Astrocyte (in vitro differentiated cells and primary cell): ENCODE measurements around the gene SIN3B. TPM values are rescaled to one million over a fixed set of nuclear protein-coding genes. Genes with fewer than 3 reads are reported as not detected.

Experiments used
- DNase-seq: peaks from one replicate; pipeline ENCODE4 v3.0.0-alpha.2; 2010; ENCODE audit warnings: low read depth
- FAIRE-seq: peaks from 2 replicates; lab custom pipeline; 2011; peaks lifted over from hg19 to GRCh38; lab: Jason Lieb, UNC
- H2AFZ ChIP-seq: 2 replicates; pipeline ENCODE4 v1.6.0; 2012; ENCODE audit warnings: low read depth, low read length, inconsistent platforms
- H3K27ac ChIP-seq: 2 replicates; pipeline ENCODE4 v1.5.1; 2011; ENCODE audit warnings: low read depth, low read length, inconsistent platforms
- H3K27me3 ChIP-seq: 2 replicates; pipeline ENCODE4 v1.6.0; 2011; ENCODE audit warnings: low read length, inconsistent platforms; ENCODE audit not compliant: insufficient read depth
- H3K36me3 ChIP-seq: 2 replicates; pipeline ENCODE4 v1.5.1; 2011; ENCODE audit warnings: low read length, inconsistent platforms; ENCODE audit not compliant: insufficient read depth
- H3K4me1 ChIP-seq: 2 replicates; pipeline ENCODE4 v1.5.1; 2011; ENCODE audit warnings: low read length, inconsistent platforms; ENCODE audit not compliant: insufficient read depth
- H3K4me2 ChIP-seq: 2 replicates; pipeline ENCODE4 v1.6.0; 2012; ENCODE audit warnings: low read length, inconsistent platforms
- H3K4me3 ChIP-seq: 2 replicates; pipeline ENCODE4 v1.5.1; 2011; ENCODE audit warnings: low read depth, mild to moderate bottlenecking, low read length, inconsistent platforms; ENCODE audit not compliant: insufficient read depth
- H3K79me2 ChIP-seq: 2 replicates; pipeline ENCODE4 v1.6.0; 2012; ENCODE audit warnings: mild to moderate bottlenecking, low read length, inconsistent platforms; ENCODE audit not compliant: insufficient read depth
- H3K9ac ChIP-seq: 2 replicates; pipeline ENCODE4 v1.6.0; 2012; ENCODE audit warnings: mild to moderate bottlenecking, low read length, inconsistent platforms
- H3K9me3 ChIP-seq: 2 replicates; pipeline ENCODE4 v1.5.1; 2012; ENCODE audit warnings: low read depth, mild to moderate bottlenecking, low read length, inconsistent platforms; ENCODE audit not compliant: insufficient read depth
- H4K20me1 ChIP-seq: 2 replicates; pipeline ENCODE4 v1.6.0; 2012; ENCODE audit warnings: low read length, inconsistent platforms; ENCODE audit not compliant: insufficient read depth
- H3K27ac Mint-ChIP-seq: one replicate; pipeline ENCODE4 v1.8.0; 2021; ENCODE audit warnings: mild to moderate bottlenecking, mixed read lengths; ENCODE audit not compliant: unreplicated experiment
- H3K27me3 Mint-ChIP-seq: one replicate; pipeline ENCODE4 v1.8.0; 2021; ENCODE audit warnings: low read depth, mixed read lengths; ENCODE audit not compliant: unreplicated experiment
- H3K36me3 Mint-ChIP-seq: one replicate; pipeline ENCODE4 v1.8.0; 2021; ENCODE audit warnings: low read depth, mixed read lengths; ENCODE audit not compliant: unreplicated experiment
- H3K4me1 Mint-ChIP-seq: one replicate; pipeline ENCODE4 v1.8.0; 2021; ENCODE audit warnings: low read depth, mixed read lengths; ENCODE audit not compliant: unreplicated experiment
- H3K4me3 Mint-ChIP-seq: one replicate; pipeline ENCODE4 v1.8.0; 2021; ENCODE audit warnings: mild to moderate bottlenecking, moderate library complexity, mixed read lengths; ENCODE audit not compliant: unreplicated experiment
- H3K9me3 Mint-ChIP-seq: one replicate; pipeline ENCODE4 v1.8.0; 2021; ENCODE audit warnings: mild to moderate bottlenecking, mixed read lengths; ENCODE audit not compliant: unreplicated experiment
- CTCF ChIP-seq: IDR thresholded peaks from 2 replicates; pipeline ENCODE4 v1.5.1; 2011; ENCODE audit warnings: low read depth, mild to moderate bottlenecking, inconsistent platforms, low read length, moderate library complexity; ENCODE audit not compliant: insufficient read depth
- EZH2 ChIP-seq: IDR thresholded peaks from 2 replicates; pipeline ENCODE4 v1.6.1; 2012; ENCODE audit warnings: mild to moderate bottlenecking, low read length, inconsistent platforms; ENCODE audit not compliant: insufficient read depth
- total RNA-seq: library from RNA; stranded (reverse); gene quantifications from 2 replicates; pipeline ENCODE4 v1.2.1, GENCODE V29; 2021

SIN3B gene
- total RNA-seq, 1 donor from 2014 or later = 86.1 TPM

DNA sequence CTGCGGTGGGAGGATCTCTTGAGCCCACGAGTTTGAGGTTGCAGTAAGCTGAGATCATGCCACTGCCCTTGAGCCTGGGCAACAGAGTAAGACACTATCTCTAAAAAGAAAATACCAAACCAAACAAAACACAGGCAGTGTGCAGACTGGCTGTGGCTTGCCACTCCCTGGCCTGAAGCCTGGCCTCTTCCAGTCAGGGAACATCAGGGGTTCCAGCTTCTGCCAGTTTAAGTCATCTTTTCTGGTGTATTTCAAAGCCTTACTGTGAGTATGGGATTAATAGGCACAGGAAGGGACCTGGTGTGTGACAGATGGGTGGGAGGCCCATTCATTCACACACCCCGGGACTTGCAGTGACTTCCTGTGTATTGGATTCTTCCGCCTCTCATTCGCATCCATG is 32.6 kb downstream of the SIN3B start:
- DNase-seq = no peak
- Mint-ChIP-seq H3K27ac (no peak overlapping the region), H3K4me1 (no peaks in the 10 kb centered on the region), H3K27me3 (no peaks in the 10 kb centered on the region), H3K9me3 (no peaks in the 10 kb centered on the region), H3K36me3 (peaks cover 17% of the 10 kb centered on the region), H3K4me3 (no peak overlapping the region)
- H3K9me3 ChIP-seq = no peaks in the 10 kb centered on the region
- no peak overlapping the region for H2AFZ ChIP-seq
- H4K20me1 ChIP-seq = peaks cover 20% of the 10 kb centered on the region
- TF ChIP-seq EZH2 (no peak), CTCF (no peak)
- H3K4me1 ChIP-seq = no peaks in the 10 kb centered on the region
- H3K4me3 ChIP-seq = no peak overlapping the region
- H3K79me2 ChIP-seq = no peaks in the 10 kb centered on the region
- no peaks in the 10 kb centered on the region for H3K27me3 ChIP-seq
- no peak for FAIRE-seq
- no peak overlapping the region for H3K27ac ChIP-seq
- peaks cover 10% of the 10 kb centered on the region for H3K36me3 ChIP-seq
- H3K4me2 ChIP-seq = no peak overlapping the region
- no peak overlapping the region for H3K9ac ChIP-seq

DNA sequence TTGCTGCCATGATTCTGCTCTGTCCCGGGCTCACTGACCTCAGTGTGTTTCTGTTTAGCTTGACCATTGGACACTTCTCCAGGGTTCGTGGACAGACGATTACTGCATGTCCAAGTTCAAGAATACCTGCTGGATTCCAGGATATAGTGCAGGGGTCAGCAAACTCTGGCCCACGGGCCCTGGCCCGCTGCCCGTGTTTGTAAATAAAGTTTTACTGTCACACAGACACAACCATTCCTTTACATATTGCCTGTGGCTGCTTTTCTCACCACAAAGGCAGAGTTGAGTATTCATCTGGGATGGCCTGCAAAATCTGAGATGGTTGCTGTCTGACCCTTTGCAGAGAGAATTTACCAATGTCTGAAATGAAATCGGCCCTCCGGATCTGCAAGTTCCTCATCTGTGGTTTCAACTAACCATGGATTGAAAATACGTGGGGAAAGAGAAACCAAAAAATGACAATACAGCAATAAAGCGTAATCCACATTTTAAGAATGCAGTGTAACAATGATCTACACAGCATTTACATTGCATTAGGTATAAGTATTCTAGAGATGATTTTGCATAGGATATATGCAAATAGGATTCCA is 33.7 kb downstream of the SIN3B start:
- Histone ChIP-seq H3K36me3 (peaks cover 16% of the 10 kb centered on the region), H2AFZ (no peak overlapping the region), H3K9me3 (no peaks in the 10 kb centered on the region), H3K4me2 (no peak overlapping the region), H3K27me3 (no peaks in the 10 kb centered on the region), H3K79me2 (no peaks in the 10 kb centered on the region), H3K4me1 (no peaks in the 10 kb centered on the region), H4K20me1 (peaks cover 30% of the 10 kb centered on the region), H3K4me3 (no peak overlapping the region), H3K27ac (no peak overlapping the region), H3K9ac (no peak overlapping the region)
- Mint-ChIP-seq H3K4me1 (no peaks in the 10 kb centered on the region), H3K9me3 (no peaks in the 10 kb centered on the region), H3K36me3 (peaks cover 22% of the 10 kb centered on the region), H3K27ac (no peak overlapping the region), H3K27me3 (no peaks in the 10 kb centered on the region), H3K4me3 (no peak overlapping the region)
- no peak for DNase-seq
- no peak for FAIRE-seq
- TF ChIP-seq EZH2 (no peak), CTCF (no peak)

- no peaks in the 10 kb centered on the region for H3K27me3 Mint-ChIP-seq
- H3K9me3 Mint-ChIP-seq = no peaks in the 10 kb centered on the region
- Histone ChIP-seq H3K9me3 (no peaks in the 10 kb centered on the region), H3K79me2 (no peaks in the 10 kb centered on the region), H3K9ac (no peak overlapping the region), H3K27me3 (no peaks in the 10 kb centered on the region), H3K4me2 (no peak overlapping the region), H3K27ac (no peak overlapping the region), H2AFZ (no peak overlapping the region), H3K36me3 (peaks cover 22% of the 10 kb centered on the region), H4K20me1 (peaks cover 36% of the 10 kb centered on the region), H3K4me3 (no peak overlapping the region), H3K4me1 (no peaks in the 10 kb centered on the region)
- no peak for FAIRE-seq
- H3K36me3 Mint-ChIP-seq = peaks cover 25% of the 10 kb centered on the region
- H3K4me1 Mint-ChIP-seq = no peaks in the 10 kb centered on the region
- TF ChIP-seq CTCF (no peak), EZH2 (no peak)
- DNase-seq = no peak
- H3K4me3 Mint-ChIP-seq = no peak overlapping the region
- H3K27ac Mint-ChIP-seq = no peak overlapping the region
Measured at GRCh38 chr19:16867211-16867610, 38.0 kb downstream of the SIN3B start.
